ENCODE data around the gene CRCP.
"Not testable (repeated sequence)": the region's sequence is repeated elsewhere in the genome, so short reads cannot be mapped to it uniquely, and the experiment has no call there.

The CRCP gene

DNA sequence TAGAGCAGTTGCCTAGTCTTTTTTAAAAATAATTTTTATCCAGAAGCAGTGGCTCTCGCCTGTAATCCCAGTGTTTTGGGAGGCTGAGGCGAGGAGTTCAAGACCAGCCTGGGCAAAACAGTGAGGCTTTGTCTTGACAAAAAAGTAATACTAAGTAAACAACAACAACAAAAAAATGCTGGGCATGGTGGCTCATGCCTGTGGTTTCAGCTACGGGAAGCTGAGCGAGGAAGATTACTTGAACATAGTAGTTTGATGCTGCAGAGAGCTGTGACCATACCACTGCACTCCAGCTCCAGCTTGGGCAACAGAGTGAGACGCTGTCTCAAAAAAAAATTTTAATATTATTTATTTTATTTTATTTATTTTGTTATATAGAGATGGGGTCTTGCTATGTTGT, 59.2 kb downstream of the CRCP start:
- no peak overlapping the region for H3K4me3 ChIP-seq (replicated peaks in 1 of 2; ENCODE audit: low read depth in 2 of 2, low read length in 2 of 2)
- DNase-seq (ENCODE audit: low read depth in 2 of 2) = no peak
- TF ChIP-seq, protein P1, sequence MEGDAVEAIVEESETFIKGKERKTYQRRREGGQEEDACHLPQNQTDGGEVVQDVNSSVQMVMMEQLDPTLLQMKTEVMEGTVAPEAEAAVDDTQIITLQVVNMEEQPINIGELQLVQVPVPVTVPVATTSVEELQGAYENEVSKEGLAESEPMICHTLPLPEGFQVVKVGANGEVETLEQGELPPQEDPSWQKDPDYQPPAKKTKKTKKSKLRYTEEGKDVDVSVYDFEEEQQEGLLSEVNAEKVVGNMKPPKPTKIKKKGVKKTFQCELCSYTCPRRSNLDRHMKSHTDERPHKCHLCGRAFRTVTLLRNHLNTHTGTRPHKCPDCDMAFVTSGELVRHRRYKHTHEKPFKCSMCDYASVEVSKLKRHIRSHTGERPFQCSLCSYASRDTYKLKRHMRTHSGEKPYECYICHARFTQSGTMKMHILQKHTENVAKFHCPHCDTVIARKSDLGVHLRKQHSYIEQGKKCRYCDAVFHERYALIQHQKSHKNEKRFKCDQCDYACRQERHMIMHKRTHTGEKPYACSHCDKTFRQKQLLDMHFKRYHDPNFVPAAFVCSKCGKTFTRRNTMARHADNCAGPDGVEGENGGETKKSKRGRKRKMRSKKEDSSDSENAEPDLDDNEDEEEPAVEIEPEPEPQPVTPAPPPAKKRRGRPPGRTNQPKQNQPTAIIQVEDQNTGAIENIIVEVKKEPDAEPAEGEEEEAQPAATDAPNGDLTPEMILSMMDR (IDR thresholded peaks at IDR 0.05; ENCODE audit: low read depth, low read length) = no peak

DNA sequence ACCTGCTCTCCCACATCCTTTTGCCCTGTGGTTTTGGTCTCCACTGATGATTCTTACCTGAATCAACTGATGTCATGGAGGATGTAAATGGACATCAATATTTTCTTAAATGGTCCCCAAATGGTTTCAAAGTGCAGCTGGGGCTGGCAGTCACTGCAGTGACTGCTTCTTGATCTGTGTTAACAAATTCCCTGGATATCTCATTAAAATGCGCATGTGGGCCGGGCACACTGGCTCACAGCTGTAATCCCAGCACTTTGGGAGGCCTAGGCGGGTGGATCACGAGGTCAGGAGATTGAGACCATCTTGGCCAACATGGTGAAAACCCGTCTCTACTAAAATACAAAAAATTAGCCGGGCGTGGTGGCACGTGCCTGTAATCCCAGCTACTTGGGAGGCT, 60.4 kb downstream of the CRCP start:
- not testable (repeated sequence) for DNase-seq (ENCODE audit: low read depth in 2 of 2); H3K4me3 ChIP-seq (replicated peaks in 1 of 2; ENCODE audit: low read depth in 2 of 2, low read length in 2 of 2)

DNA sequence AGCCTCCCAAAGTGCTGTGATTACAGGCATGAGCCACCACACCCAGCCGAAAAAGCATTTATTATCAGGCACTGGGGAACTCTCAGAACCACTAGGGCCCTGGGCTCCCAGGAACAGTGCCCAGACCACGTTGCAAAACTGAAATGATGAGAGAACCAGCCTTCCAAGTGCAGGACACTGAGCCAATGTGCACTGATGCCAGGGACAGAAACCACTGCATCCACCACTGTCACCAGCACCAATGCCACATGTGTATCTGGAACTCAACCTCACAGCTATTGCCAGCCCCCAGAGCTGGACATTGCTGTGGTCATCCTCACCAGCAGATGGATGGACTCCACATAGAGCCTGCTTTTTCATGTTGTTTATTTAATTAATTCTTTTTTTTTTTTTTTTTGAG, 62.3 kb downstream of the CRCP start:
- no peak for DNase-seq (ENCODE audit: low read depth in 2 of 2)
- TF ChIP-seq, protein P1 (IDR thresholded peaks at IDR 0.05; ENCODE audit: low read depth, low read length) = no peak
- H3K4me3 ChIP-seq (replicated peaks in 1 of 2; ENCODE audit: low read depth in 2 of 2, low read length in 2 of 2) = no peak overlapping the region

DNA sequence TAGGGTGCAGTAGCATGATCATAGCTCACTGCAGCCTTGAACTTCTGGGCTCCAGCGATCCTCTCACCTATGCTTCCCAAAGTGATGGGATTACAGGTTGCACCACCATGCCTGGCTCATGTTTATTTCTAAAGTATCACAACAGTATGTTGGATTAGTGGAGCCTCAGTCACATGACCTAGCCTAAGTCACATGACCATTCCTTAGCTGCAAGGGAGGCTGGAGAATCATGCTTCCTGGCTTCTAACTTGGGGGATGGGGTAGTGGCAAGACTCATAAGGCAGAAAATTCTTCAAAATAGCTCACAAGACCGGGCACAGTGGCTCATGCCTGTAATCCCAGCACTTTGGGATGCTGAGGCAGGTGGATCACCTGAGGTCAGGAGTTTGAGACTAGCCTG, 63.6 kb downstream of the CRCP start:
- DNase-seq (ENCODE audit: low read depth in 2 of 2) = no peak
- no peak overlapping the region for H3K4me3 ChIP-seq (replicated peaks in 1 of 2; ENCODE audit: low read depth in 2 of 2, low read length in 2 of 2)
- TF ChIP-seq, protein P1 (IDR thresholded peaks at IDR 0.05; ENCODE audit: low read depth, low read length) = no peak

DNA sequence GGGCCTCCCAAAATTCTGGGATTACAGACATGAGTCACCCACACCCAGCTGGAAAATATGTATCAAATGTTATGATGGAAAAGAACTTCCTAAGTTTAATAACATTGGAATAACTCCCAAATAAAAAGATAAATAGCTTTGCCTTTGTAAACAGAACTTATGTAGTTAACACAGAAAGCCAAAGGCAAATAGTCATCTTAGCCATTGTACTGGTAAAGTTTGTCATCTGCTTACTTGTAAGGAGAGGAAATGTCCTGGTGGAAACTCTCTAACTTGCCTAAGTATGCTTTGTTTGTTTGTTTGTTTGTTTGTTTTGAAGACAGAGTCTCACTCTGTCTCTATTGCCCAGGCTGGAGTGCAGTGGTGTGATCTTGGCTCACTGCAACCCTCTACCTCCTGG, 66.7 kb downstream of the CRCP start:
- no peak for DNase-seq (ENCODE audit: low read depth in 2 of 2)
- TF ChIP-seq, protein P1 (IDR thresholded peaks at IDR 0.05; ENCODE audit: low read depth, low read length) = no peak
- H3K4me3 ChIP-seq (replicated peaks in 1 of 2; ENCODE audit: low read depth in 2 of 2, low read length in 2 of 2) = no peak overlapping the region

DNA sequence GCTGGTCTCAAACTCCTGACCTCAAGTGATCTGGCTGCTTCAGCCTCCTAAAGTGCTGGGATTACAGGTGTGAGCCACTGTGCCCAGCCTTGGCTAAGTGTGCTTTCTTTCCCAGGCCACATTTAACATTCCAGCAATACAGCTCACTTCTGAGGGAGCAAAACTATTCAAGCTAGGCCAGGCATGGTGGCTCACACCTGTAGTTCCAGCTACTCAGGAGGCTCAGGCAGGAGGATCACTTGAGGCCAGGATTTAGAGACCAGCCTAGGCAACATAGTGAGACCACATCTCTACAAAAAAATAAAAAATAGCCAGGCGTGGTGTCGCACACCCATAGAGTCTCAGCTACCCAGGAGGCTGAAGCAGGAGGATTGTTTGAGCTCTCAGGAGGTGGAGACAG, 67.2 kb downstream of the CRCP start:
- no peak overlapping the region for H3K4me3 ChIP-seq (replicated peaks in 1 of 2; ENCODE audit: low read depth in 2 of 2, low read length in 2 of 2)
- DNase-seq (ENCODE audit: low read depth in 2 of 2) = no peak
- TF ChIP-seq, protein P1 (IDR thresholded peaks at IDR 0.05; ENCODE audit: low read depth, low read length) = no peak

DNA sequence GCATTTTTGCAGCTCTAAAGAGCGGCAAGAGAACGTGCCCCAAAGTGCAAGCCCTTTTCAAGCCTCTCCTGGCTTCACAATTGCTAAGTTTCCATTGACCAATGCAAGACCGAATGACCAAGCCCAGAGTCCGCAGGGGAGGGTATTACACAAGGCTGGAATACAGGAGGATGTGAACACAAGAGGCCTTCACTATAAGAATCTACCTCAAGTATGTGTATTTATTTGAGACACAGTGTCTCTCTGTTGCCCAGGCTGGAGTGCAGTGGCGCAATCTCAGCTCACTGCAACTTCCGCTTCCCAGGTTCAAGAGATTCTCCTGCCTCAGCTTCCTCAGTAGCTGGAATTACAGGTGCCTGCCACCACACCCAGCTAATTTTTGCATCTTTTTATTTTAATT, 68.3 kb downstream of the CRCP start:
- no peak overlapping the region for H3K4me3 ChIP-seq (replicated peaks in 1 of 2; ENCODE audit: low read depth in 2 of 2, low read length in 2 of 2)
- TF ChIP-seq, protein P1 (IDR thresholded peaks at IDR 0.05; ENCODE audit: low read depth, low read length) = no peak
- DNase-seq (ENCODE audit: low read depth in 2 of 2) = no peak

Measured in cardiac fibroblast (primary cell).